MM.1S (cell line): ENCODE data around the gene EYA2.
"Not testable (repeated sequence)": the region's sequence is repeated elsewhere in the genome, so short reads cannot be mapped to it uniquely, and the experiment has no call there.

ENCODE experiments used
- DNase-seq: peaks from one replicate; pipeline ENCODE4 v3.0.0-alpha.2; 2015
- H2AFZ ChIP-seq: fragments of 300-600 bp; sonication (generic); 2 replicates; pipeline ENCODE4 v1.6.0; 2016; ENCODE audit warnings: antibody characterized with exemption, low read length
- H3F3A ChIP-seq: fragments of 300-600 bp; sonication (generic); 2 replicates; pipeline ENCODE4 v1.6.1; 2016; ENCODE audit warnings: mild to moderate bottlenecking, antibody characterized with exemption, low read length, moderate library complexity, mixed read lengths; ENCODE audit not compliant: insufficient read depth
- H3K27ac ChIP-seq: fragments of 300-600 bp; sonication (generic); 2 replicates; pipeline ENCODE4 v1.5.1; 2016; ENCODE audit warnings: mild to moderate bottlenecking, low read length
- H3K27me3 ChIP-seq: fragments of 300-600 bp; sonication (generic); replicated peaks from 2 replicates; pipeline ENCODE4 v1.6.0; 2016; ENCODE audit warnings: low read length; ENCODE audit not compliant: insufficient read depth
- H3K36me3 ChIP-seq: fragments of 300-600 bp; sonication (generic); replicated peaks from 2 replicates; pipeline ENCODE4 v1.6.1; 2016; ENCODE audit warnings: mild to moderate bottlenecking, low read length, mixed read lengths; ENCODE audit not compliant: insufficient read depth
- H3K4me1 ChIP-seq: fragments of 300-600 bp; sonication (generic); 2 replicates; pipeline ENCODE4 v1.6.1; 2016; ENCODE audit warnings: low read length, mixed read lengths
- H3K4me2 ChIP-seq: fragments of 300-600 bp; sonication (generic); 2 replicates; pipeline ENCODE4 v1.6.0; 2016; ENCODE audit warnings: low read depth, low read length
- H3K4me3 ChIP-seq: fragments of 300-600 bp; sonication (generic); 2 replicates; pipeline ENCODE4 v1.5.1; 2016; ENCODE audit warnings: low read length, mixed read lengths
- H3K79me2 ChIP-seq: fragments of 300-600 bp; sonication (generic); 2 replicates; pipeline ENCODE4 v1.6.1; 2016; ENCODE audit warnings: mixed run types, low read length, mixed read lengths
- H3K9ac ChIP-seq: fragments of 300-600 bp; sonication (generic); 2 replicates; pipeline ENCODE4 v1.6.1; 2016; ENCODE audit warnings: low read length, mixed read lengths
- H3K9me2 ChIP-seq: fragments of 300-600 bp; sonication (generic); replicated peaks from 2 replicates; pipeline ENCODE4 v1.6.1; 2016; ENCODE audit warnings: mild to moderate bottlenecking, low read length, mixed read lengths; ENCODE audit not compliant: insufficient read depth
- H3K9me3 ChIP-seq: fragments of 300-600 bp; sonication (generic); replicated peaks from 2 replicates; pipeline ENCODE4 v1.6.1; 2016; ENCODE audit warnings: mild to moderate bottlenecking, low read length, mixed read lengths; ENCODE audit not compliant: insufficient read depth
- H4K20me1 ChIP-seq: fragments of 300-600 bp; sonication (generic); 2 replicates; pipeline ENCODE4 v1.6.1; 2016; ENCODE audit warnings: mild to moderate bottlenecking, low read length, moderate library complexity, mixed read lengths; ENCODE audit not compliant: insufficient read depth
- CTCF ChIP-seq: fragments of 300-600 bp; sonication (generic); IDR thresholded peaks from 2 replicates; pipeline ENCODE4 v1.5.1; 2016; ENCODE audit warnings: antibody characterized with exemption, low read length, mixed read lengths
- EZH2 ChIP-seq: fragments of 300-600 bp; sonication (generic); optimal IDR thresholded peaks from 2 replicates; pipeline ENCODE3; 2017; ENCODE audit warnings: low read depth, mild to moderate bottlenecking, antibody characterized with exemption, low read length, mixed read lengths
- EZH2phosphoT487 ChIP-seq: fragments of 300-600 bp; sonication (generic); IDR thresholded peaks from 2 replicates; pipeline ENCODE4 v1.6.1; 2018; ENCODE audit warnings: antibody characterized with exemption, low read length

The EYA2 gene

GRCh38 chr20:47201074-47201730, 306.6 kb downstream of the EYA2 start:
- H3K4me1 ChIP-seq, result peaks cover 11% of the 10 kb centered on the region
- no peaks in the 10 kb centered on the region for H3K9me2 ChIP-seq
- TF ChIP-seq CTCF, result no peak
- no peak for TF ChIP-seq EZH2phosphoT487
- no peak for TF ChIP-seq EZH2
- H3K9ac ChIP-seq, result no peak overlapping the region
- H3K36me3 ChIP-seq, result no peaks in the 10 kb centered on the region
- H3K27me3 ChIP-seq, result no peaks in the 10 kb centered on the region
- DNase-seq, result peak; percentile 34
- no peaks in the 10 kb centered on the region for H3K9me3 ChIP-seq
- H3F3A ChIP-seq, result no peaks in the 10 kb centered on the region
- H2AFZ ChIP-seq, result no peak overlapping the region
- no peak overlapping the region for H3K4me3 ChIP-seq
- H4K20me1 ChIP-seq, result no peaks in the 10 kb centered on the region
- H3K27ac ChIP-seq, result peak overlapping the region; percentile 12; the same call in 1 of the 2 replicates
- no peaks in the 10 kb centered on the region for H3K79me2 ChIP-seq
- H3K4me2 ChIP-seq, result no peak overlapping the region

GRCh38 chr20:47202733-47203667, 308.4 kb downstream of the EYA2 start:
- Histone ChIP-seq H3K36me3 (no peaks in the 10 kb centered on the region), H3K27ac (no peak overlapping the region), H3K79me2 (no peaks in the 10 kb centered on the region), H3K4me3 (no peak overlapping the region), H3K9ac (no peak overlapping the region), H3K4me2 (no peak overlapping the region), H3K4me1 (peaks cover 7% of the 10 kb centered on the region), H3K27me3 (no peaks in the 10 kb centered on the region), H3F3A (no peaks in the 10 kb centered on the region), H3K9me2 (no peaks in the 10 kb centered on the region), H2AFZ (no peak overlapping the region), H4K20me1 (no peaks in the 10 kb centered on the region), H3K9me3 (no peaks in the 10 kb centered on the region)
- no peak for TF ChIP-seq CTCF
- TF ChIP-seq EZH2, result no peak
- no peak for TF ChIP-seq EZH2phosphoT487
- DNase-seq, result no peak

DNA sequence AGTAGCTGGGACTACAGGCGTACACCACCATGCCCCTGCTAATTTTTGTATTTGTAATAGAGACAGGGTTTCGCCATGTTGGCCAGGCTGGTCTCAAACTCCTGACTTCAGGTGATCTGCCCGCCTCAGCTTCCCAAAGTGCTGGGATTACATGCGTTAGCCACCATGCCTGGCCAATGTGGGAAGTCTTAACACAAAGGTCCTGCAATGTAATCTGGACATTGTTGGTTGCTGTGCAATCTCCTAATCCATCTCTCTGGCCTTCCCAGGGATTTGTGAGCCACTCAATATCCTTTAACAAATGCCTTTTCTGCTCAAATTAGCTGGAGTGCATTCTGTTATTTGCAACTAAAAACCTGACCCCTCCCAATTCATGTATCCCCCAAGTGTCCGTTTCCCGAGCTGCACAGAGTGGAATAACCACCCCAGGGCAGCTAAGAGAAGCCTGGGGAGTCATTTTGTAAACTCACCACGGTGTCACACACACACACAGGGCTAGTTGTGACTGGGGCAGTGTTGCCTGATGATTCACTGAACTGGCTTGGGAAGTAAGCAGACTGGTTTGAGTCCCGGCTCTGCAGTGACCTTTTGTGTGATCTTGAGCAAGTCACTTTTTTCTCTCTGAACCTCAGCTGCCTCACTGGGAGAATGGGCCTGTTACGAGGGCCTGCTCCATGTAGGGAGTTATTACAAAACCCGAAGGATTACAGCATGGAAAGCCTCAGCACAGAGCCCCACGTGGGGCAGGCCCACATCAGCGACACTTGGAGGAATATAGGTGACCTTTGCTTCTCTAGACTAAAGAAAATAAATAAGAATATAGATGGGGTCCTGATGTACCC, 309.6 kb downstream of the EYA2 start:
- no peak overlapping the region for H3K27ac ChIP-seq
- H3K4me2 ChIP-seq, result no peak overlapping the region

GRCh38 chr20:47204850-47205122, 310.1 kb downstream of the EYA2 start:
- H3K9ac ChIP-seq, H3K27me3 ChIP-seq, H3K4me2 ChIP-seq, H4K20me1 ChIP-seq, H3K9me3 ChIP-seq, H3F3A ChIP-seq, DNase-seq, H3K9me2 ChIP-seq, H3K4me3 ChIP-seq, H3K4me1 ChIP-seq, H3K36me3 ChIP-seq, H2AFZ ChIP-seq, H3K27ac ChIP-seq, H3K79me2 ChIP-seq: not testable (repeated sequence)

More for the DNA sequence above, 309.6 kb downstream of the EYA2 start:
- no peaks in the 10 kb centered on the region for H3K9me3 ChIP-seq
- no peaks in the 10 kb centered on the region for H4K20me1 ChIP-seq
- no peaks in the 10 kb centered on the region for H3K9me2 ChIP-seq
- no peak for DNase-seq
- H3K9ac ChIP-seq, result no peak overlapping the region
- H3K4me1 ChIP-seq, result no peaks in the 10 kb centered on the region; the same call in 1 of the 2 replicates
- H3K27me3 ChIP-seq, result no peaks in the 10 kb centered on the region
- H3K79me2 ChIP-seq, result no peaks in the 10 kb centered on the region
- H2AFZ ChIP-seq, result no peak overlapping the region
- H3F3A ChIP-seq, result no peaks in the 10 kb centered on the region
- TF ChIP-seq EZH2, result no peak
- no peak for TF ChIP-seq CTCF
- no peak for TF ChIP-seq EZH2phosphoT487
- H3K4me3 ChIP-seq, result no peak overlapping the region
- H3K36me3 ChIP-seq, result no peaks in the 10 kb centered on the region
